ENCODE data around the gene PSMB1.

GRCh38 chr6:170590725-170591124 lies 37.6 kb upstream of the PSMB1 start:
- TF ChIP-seq, protein P1, sequence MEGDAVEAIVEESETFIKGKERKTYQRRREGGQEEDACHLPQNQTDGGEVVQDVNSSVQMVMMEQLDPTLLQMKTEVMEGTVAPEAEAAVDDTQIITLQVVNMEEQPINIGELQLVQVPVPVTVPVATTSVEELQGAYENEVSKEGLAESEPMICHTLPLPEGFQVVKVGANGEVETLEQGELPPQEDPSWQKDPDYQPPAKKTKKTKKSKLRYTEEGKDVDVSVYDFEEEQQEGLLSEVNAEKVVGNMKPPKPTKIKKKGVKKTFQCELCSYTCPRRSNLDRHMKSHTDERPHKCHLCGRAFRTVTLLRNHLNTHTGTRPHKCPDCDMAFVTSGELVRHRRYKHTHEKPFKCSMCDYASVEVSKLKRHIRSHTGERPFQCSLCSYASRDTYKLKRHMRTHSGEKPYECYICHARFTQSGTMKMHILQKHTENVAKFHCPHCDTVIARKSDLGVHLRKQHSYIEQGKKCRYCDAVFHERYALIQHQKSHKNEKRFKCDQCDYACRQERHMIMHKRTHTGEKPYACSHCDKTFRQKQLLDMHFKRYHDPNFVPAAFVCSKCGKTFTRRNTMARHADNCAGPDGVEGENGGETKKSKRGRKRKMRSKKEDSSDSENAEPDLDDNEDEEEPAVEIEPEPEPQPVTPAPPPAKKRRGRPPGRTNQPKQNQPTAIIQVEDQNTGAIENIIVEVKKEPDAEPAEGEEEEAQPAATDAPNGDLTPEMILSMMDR (IDR thresholded peaks at IDR 0.05; ENCODE audit: low read length): no peak
- TF ChIP-seq EZH2 (optimal IDR thresholded peaks at IDR 0.05; ENCODE audit: low read depth, low read length): no peak
